Trophoblast cell (in vitro differentiated cells and primary cell): ENCODE measurements around the gene PELO.
"Not testable (repeated sequence)": the region's sequence is repeated elsewhere in the genome, so short reads cannot be mapped to it uniquely, and the experiment has no call there.

Experiments used
- DNase-seq, 2 donors: peaks; one replicate each; pipeline ENCODE4 v3.0.0-alpha.2; 2016
- H2AFZ ChIP-seq: 2 replicates; pipeline ENCODE4 v1.6.1; 2013; ENCODE audit warnings: low read length, moderate library complexity, mild to moderate bottlenecking; ENCODE audit not compliant: insufficient read depth, poor library complexity
- H2AK5ac ChIP-seq: 2 replicates; pipeline ENCODE4 v1.6.1; 2013; ENCODE audit warnings: mild to moderate bottlenecking, low read length
- H2BK120ac ChIP-seq: 2 replicates; pipeline ENCODE4 v1.6.1; 2013; ENCODE audit warnings: low read length, mild to moderate bottlenecking, moderate library complexity; ENCODE audit not compliant: insufficient read depth, poor library complexity
- H2BK12ac ChIP-seq: 2 replicates; pipeline ENCODE4 v1.6.1; 2013; ENCODE audit warnings: mild to moderate bottlenecking, low read length, moderate library complexity
- H2BK5ac ChIP-seq: 2 replicates; pipeline ENCODE4 v1.6.1; 2013; ENCODE audit warnings: low read length, low read depth, moderate library complexity, mild to moderate bottlenecking; ENCODE audit not compliant: poor library complexity
- H3K14ac ChIP-seq: 2 replicates; pipeline ENCODE4 v1.6.1; 2013; ENCODE audit warnings: mild to moderate bottlenecking, low read length
- H3K18ac ChIP-seq: 2 replicates; pipeline ENCODE4 v1.6.1; 2013; ENCODE audit warnings: mild to moderate bottlenecking, low read length
- H3K23ac ChIP-seq: 2 replicates; pipeline ENCODE4 v1.6.1; 2013; ENCODE audit warnings: low read length
- H3K27ac ChIP-seq: 2 replicates; pipeline ENCODE4 v1.5.1; 2013; ENCODE audit warnings: low read depth, mild to moderate bottlenecking, inconsistent platforms, low read length, moderate library complexity
- H3K27me3 ChIP-seq: 2 replicates; pipeline ENCODE4 v1.6.1; 2013; ENCODE audit warnings: inconsistent platforms, mild to moderate bottlenecking, low read length, moderate library complexity; ENCODE audit not compliant: insufficient read depth
- H3K36me3 ChIP-seq, 2 experiments: 1 replicate in 1 of 2; 2 replicates in 1 of 2; pipeline ENCODE4 v1.6.1; 2013; ENCODE audit warnings: low read length in 2 of 2, mild to moderate bottlenecking in 2 of 2, moderate library complexity in 1 of 2; ENCODE audit not compliant: insufficient read depth in 2 of 2, control insufficient read depth in 1 of 2
- H3K4ac ChIP-seq: 2 replicates; pipeline ENCODE4 v1.6.1; 2013; ENCODE audit warnings: low read depth, mild to moderate bottlenecking, low read length, moderate library complexity
- H3K4me1 ChIP-seq, 2 experiments: 1 replicate in 1 of 2; 2 replicates in 1 of 2; pipeline ENCODE4 v1.6.1; 2013; ENCODE audit warnings: low read length in 2 of 2, mild to moderate bottlenecking in 2 of 2, moderate library complexity in 1 of 2; ENCODE audit not compliant: insufficient read depth in 2 of 2, control insufficient read depth in 1 of 2
- H3K4me2 ChIP-seq: 2 replicates; pipeline ENCODE4 v1.6.1; 2013; ENCODE audit warnings: inconsistent platforms, mild to moderate bottlenecking, low read length, moderate library complexity
- H3K4me3 ChIP-seq: 2 replicates; pipeline ENCODE4 v1.5.1; 2013; ENCODE audit warnings: mild to moderate bottlenecking, low read depth, low read length, inconsistent platforms
- H3K79me1 ChIP-seq: one replicate; pipeline ENCODE4 v1.6.1; 2013; ENCODE audit warnings: low read length
- H3K79me2 ChIP-seq: 2 replicates; pipeline ENCODE4 v1.6.1; 2013; ENCODE audit warnings: low read length, mild to moderate bottlenecking; ENCODE audit not compliant: control insufficient read depth, insufficient read depth, poor library complexity
- H3K9ac ChIP-seq: 2 replicates; pipeline ENCODE4 v1.6.1; 2013; ENCODE audit warnings: mild to moderate bottlenecking, low read length
- H3K9me3 ChIP-seq: 2 replicates; pipeline ENCODE4 v1.6.1; 2013; ENCODE audit warnings: low read depth, mild to moderate bottlenecking, control low read depth, inconsistent platforms, low read length; ENCODE audit not compliant: insufficient read depth
- H4K12ac ChIP-seq: 2 replicates; pipeline ENCODE4 v1.6.1; 2013; ENCODE audit warnings: low read depth, mild to moderate bottlenecking, low read length, moderate library complexity
- H4K8ac ChIP-seq: 2 replicates; pipeline ENCODE4 v1.6.1; 2013; ENCODE audit warnings: low read depth, mild to moderate bottlenecking, low read length, moderate library complexity
- H4K91ac ChIP-seq: one replicate; pipeline ENCODE4 v1.6.1; 2013; ENCODE audit warnings: low read depth, mild to moderate bottlenecking, low read length, moderate library complexity
- WGBS: extraction: QIAGEN DNeasy Blood & Tissue Kit; methylation state at CpG from one replicate; pipeline ENCODE4 v1.1.7; 2013; ENCODE audit warnings: missing lambda C conversion rate; ENCODE audit not compliant: insufficient read length, insufficient coverage; ENCODE audit errors: extremely low coverage; 5-methylcytosine and 5-hydroxymethylcytosine counted together

PELO gene

GRCh38 chr5:52817818-52818217 is 30.1 kb downstream of the PELO start:
- DNase-seq = no peak
- H3K23ac ChIP-seq = no peak overlapping the region
- H3K9ac ChIP-seq = no peak overlapping the region
- no peak overlapping the region for H2BK12ac ChIP-seq
- no peaks in the 10 kb centered on the region for H3K27me3 ChIP-seq
- no peak overlapping the region for H3K27ac ChIP-seq
- H3K4me2 ChIP-seq = no peak overlapping the region
- no CpG with 5 or more reads among the region's 1 CpG for WGBS
- no peak overlapping the region for H2AFZ ChIP-seq
- no peaks in the 10 kb centered on the region for H3K36me3 ChIP-seq
- no peak overlapping the region for H4K91ac ChIP-seq
- H2AK5ac ChIP-seq = no peak overlapping the region
- H3K4me3 ChIP-seq = no peak overlapping the region
- no peak overlapping the region for H2BK120ac ChIP-seq
- H3K4ac ChIP-seq = no peak overlapping the region
- no peak overlapping the region for H4K12ac ChIP-seq
- H2BK5ac ChIP-seq = no peak overlapping the region
- H4K8ac ChIP-seq = no peak overlapping the region
- H3K14ac ChIP-seq = no peak overlapping the region
- H3K4me1 ChIP-seq = no peaks in the 10 kb centered on the region
- H3K79me1 ChIP-seq = no peaks in the 10 kb centered on the region
- no peaks in the 10 kb centered on the region for H3K9me3 ChIP-seq
- no peak overlapping the region for H3K18ac ChIP-seq
- H3K79me2 ChIP-seq = no peaks in the 10 kb centered on the region

DNA sequence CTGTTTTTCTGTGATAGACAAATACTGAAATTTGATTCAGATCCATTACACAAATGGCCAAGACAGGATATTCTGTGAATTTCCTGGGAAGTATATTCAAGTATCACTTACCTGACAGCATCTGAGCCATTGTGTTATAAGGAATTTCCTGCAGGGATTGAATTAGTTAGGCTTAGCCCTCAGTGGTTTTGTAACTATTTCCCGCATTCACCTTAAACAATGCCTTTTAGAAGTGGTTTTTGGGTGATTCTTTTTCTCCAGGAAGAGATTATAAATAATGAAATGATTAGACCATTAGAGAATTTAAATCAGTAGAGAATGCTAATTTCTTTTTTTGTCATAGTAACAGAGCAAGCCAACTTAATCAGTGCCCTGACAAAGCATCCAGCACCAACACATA is 30.6 kb downstream of the PELO start:
- Histone ChIP-seq H3K9me3 (no peaks in the 10 kb centered on the region), H3K23ac (no peak overlapping the region), H3K4me3 (no peak overlapping the region), H3K4ac (no peak overlapping the region), H3K27ac (no peak overlapping the region), H3K36me3 (no peaks in the 10 kb centered on the region), H2AK5ac (no peak overlapping the region), H3K9ac (no peak overlapping the region), H2BK5ac (no peak overlapping the region), H3K4me1 (no peaks in the 10 kb centered on the region), H3K27me3 (no peaks in the 10 kb centered on the region), H4K12ac (no peak overlapping the region), H3K18ac (no peak overlapping the region), H2BK120ac (no peak overlapping the region), H3K79me2 (no peaks in the 10 kb centered on the region), H2AFZ (no peak overlapping the region), H4K8ac (no peak overlapping the region), H4K91ac (no peak overlapping the region), H3K4me2 (no peak overlapping the region), H3K79me1 (no peaks in the 10 kb centered on the region), H2BK12ac (no peak overlapping the region), H3K14ac (no peak overlapping the region)
- DNase-seq = no peak
- no CpG with 5 or more reads among the region's 1 CpG for WGBS

GRCh38 chr5:52818807-52819206 is 31.1 kb downstream of the PELO start:
- not testable (repeated sequence) for H3K4me1 ChIP-seq, H2BK12ac ChIP-seq, H4K12ac ChIP-seq, H2BK120ac ChIP-seq, H3K4me2 ChIP-seq, H3K9ac ChIP-seq, H3K14ac ChIP-seq, H3K23ac ChIP-seq, H3K79me2 ChIP-seq, H3K9me3 ChIP-seq, H3K4me3 ChIP-seq, H2AFZ ChIP-seq, H3K18ac ChIP-seq, H4K91ac ChIP-seq, H3K79me1 ChIP-seq, H2AK5ac ChIP-seq, H3K27me3 ChIP-seq, H3K4ac ChIP-seq, DNase-seq, H3K27ac ChIP-seq, H2BK5ac ChIP-seq, H4K8ac ChIP-seq, H3K36me3 ChIP-seq
- no CpG with 5 or more reads among the region's 3 CpGs for WGBS

- H3K4me2 ChIP-seq = no peak overlapping the region
- H2AFZ ChIP-seq = no peak overlapping the region
These were observed 34.2 kb downstream of the PELO start for GRCh38 chr5:52821901-52822300.

More at GRCh38 chr5:52821901-52822300, 34.2 kb downstream of the PELO start:
- no peak for DNase-seq
- Histone ChIP-seq H4K91ac (no peak overlapping the region), H4K12ac (no peak overlapping the region), H3K4me3 (no peak overlapping the region), H3K36me3 (no peaks in the 10 kb centered on the region), H3K14ac (no peak overlapping the region), H3K27ac (no peak overlapping the region), H2BK12ac (no peak overlapping the region), H3K9ac (no peak overlapping the region), H2BK120ac (no peak overlapping the region), H3K9me3 (no peaks in the 10 kb centered on the region), H3K27me3 (no peaks in the 10 kb centered on the region), H3K4me1 (no peaks in the 10 kb centered on the region), H3K23ac (no peak overlapping the region), H3K4ac (no peak overlapping the region), H3K79me2 (no peaks in the 10 kb centered on the region), H4K8ac (no peak overlapping the region), H2AK5ac (no peak overlapping the region), H3K18ac (no peak overlapping the region), H3K79me1 (no peaks in the 10 kb centered on the region), H2BK5ac (no peak overlapping the region)
- WGBS = no CpG with 5 or more reads among the region's 1 CpG
